CD14-positive monocyte (primary cell): ENCODE data around the gene DPP7. TPM values are rescaled to one million over a fixed set of nuclear protein-coding genes. Genes with fewer than 3 reads are reported as not detected.
A peak's percentile ranks its signal among the peaks of the same experiment; 100 is the strongest.

Experiments used
- DNase-seq, 3 donors: peaks; one replicate each; pipeline ENCODE4 v3.0.0-alpha.2; 2011 to 2022
- H2AFZ ChIP-seq: 2 replicates; pipeline ENCODE4 v1.6.0; 2012; ENCODE audit warnings: mild to moderate bottlenecking, low read depth, low read length, inconsistent platforms; ENCODE audit not compliant: insufficient read depth, poor library complexity, severe bottlenecking
- H3K27ac ChIP-seq, 2 donors: 1 replicate in 1 of 2; 2 replicates in 1 of 2; pipeline ENCODE4 v1.5.1; 2012 to 2013; ENCODE audit warnings: low read length in 2 of 2, control low read depth in 1 of 2, inconsistent platforms in 1 of 2, low read depth in 1 of 2, mild to moderate bottlenecking in 1 of 2
- H3K27me3 ChIP-seq, 2 donors: one replicate each; pipeline versions ENCODE4 v1.6.0 to v1.6.1; 2011 to 2013; ENCODE audit warnings: low read length in 2 of 2; ENCODE audit not compliant: control insufficient read depth in 2 of 2, insufficient read depth in 2 of 2
- H3K36me3 ChIP-seq, 2 donors: replicated peaks in 1 of 2; 1 replicate in 1 of 2; 2 replicates in 1 of 2; pipeline versions ENCODE4 v1.5.1 to v1.6.1; 2012 to 2013; ENCODE audit warnings: low read length in 2 of 2, control low read depth in 1 of 2, inconsistent platforms in 1 of 2, mild to moderate bottlenecking in 1 of 2; ENCODE audit not compliant: insufficient read depth in 2 of 2, control insufficient read depth in 1 of 2
- H3K4me1 ChIP-seq, 2 donors: 1 replicate in 1 of 2; 2 replicates in 1 of 2; pipeline versions ENCODE4 v1.5.1 to v1.6.1; 2012 to 2013; ENCODE audit warnings: low read length in 2 of 2, control low read depth in 1 of 2, inconsistent platforms in 1 of 2, mild to moderate bottlenecking in 1 of 2, moderate library complexity in 1 of 2; ENCODE audit not compliant: insufficient read depth in 2 of 2, control insufficient read depth in 1 of 2
- H3K4me2 ChIP-seq: replicated peaks from 2 replicates; pipeline ENCODE3; 2012; ENCODE audit warnings: low read length, moderate library complexity, mild to moderate bottlenecking; ENCODE audit not compliant: poor library complexity, severe bottlenecking; ENCODE audit errors: extremely low read depth
- H3K4me3 ChIP-seq, 3 experiments: fragments of 200-600 bp in 1 of 3; sonication (generic) in 1 of 3; replicated peaks in 1 of 3; 1 replicate in 2 of 3; 2 replicates in 1 of 3; pipeline ENCODE4 v1.5.1; 2011 to 2013; ENCODE audit warnings: low read length in 3 of 3, mild to moderate bottlenecking in 3 of 3, control low read depth in 2 of 3, low read depth in 2 of 3, inconsistent platforms in 1 of 3, moderate library complexity in 1 of 3
- H3K79me2 ChIP-seq: 2 replicates; pipeline ENCODE4 v1.6.0; 2012; ENCODE audit warnings: mild to moderate bottlenecking, control low read depth, inconsistent platforms, low read length, moderate library complexity; ENCODE audit not compliant: insufficient read depth
- H3K9ac ChIP-seq: 2 replicates; pipeline ENCODE4 v1.6.0; 2017; ENCODE audit warnings: low read length, mild to moderate bottlenecking; ENCODE audit not compliant: insufficient read depth, poor library complexity, severe bottlenecking
- H3K9me3 ChIP-seq, 2 donors: replicated peaks in 1 of 2; 1 replicate in 1 of 2; 2 replicates in 1 of 2; pipeline versions ENCODE4 v1.5.1 to v1.6.1; 2012 to 2013; ENCODE audit warnings: low read length in 2 of 2, control low read depth in 1 of 2; ENCODE audit not compliant: control insufficient read depth in 1 of 2, insufficient read depth in 1 of 2
- H4K20me1 ChIP-seq: 2 replicates; pipeline ENCODE4 v1.6.0; 2012; ENCODE audit warnings: mild to moderate bottlenecking, low read length, control low read depth, moderate library complexity; ENCODE audit not compliant: insufficient read depth
- H3K27ac Mint-ChIP-seq, 7 donors: one replicate each; pipeline ENCODE4 v1.8.0; 2020; ENCODE audit warnings: mild to moderate bottlenecking in 7 of 7, mixed read lengths in 7 of 7, moderate library complexity in 6 of 7, inconsistent platforms in 2 of 7
- H3K27me3 Mint-ChIP-seq, 3 donors: one replicate each; pipeline ENCODE4 v1.8.0; 2021 to 2022; ENCODE audit warnings: low read depth in 3 of 3, mild to moderate bottlenecking in 3 of 3, mixed read lengths in 3 of 3, moderate library complexity in 3 of 3, inconsistent platforms in 1 of 3
- H3K36me3 Mint-ChIP-seq, 2 donors: one replicate each; pipeline ENCODE4 v1.8.0; 2020; ENCODE audit warnings: mixed read lengths in 2 of 2, inconsistent platforms in 1 of 2, mild to moderate bottlenecking in 1 of 2
- H3K4me1 Mint-ChIP-seq: one replicate; pipeline ENCODE4 v1.8.0; 2020; ENCODE audit warnings: mild to moderate bottlenecking, mixed read lengths
- H3K4me3 Mint-ChIP-seq, 2 donors: one replicate each; pipeline ENCODE4 v1.8.0; 2020; ENCODE audit warnings: mild to moderate bottlenecking in 2 of 2, mixed read lengths in 2 of 2, moderate library complexity in 1 of 2
- H3K9me3 Mint-ChIP-seq, 7 donors: one replicate each; pipeline ENCODE4 v1.8.0; 2020 to 2022; ENCODE audit warnings: mixed read lengths in 7 of 7, mild to moderate bottlenecking in 6 of 7, moderate library complexity in 6 of 7, inconsistent platforms in 2 of 7
- CTCF ChIP-seq: fragments of 200-600 bp; IDR thresholded peaks from one replicate; pipeline ENCODE4 v1.8.0; 2022; ENCODE audit warnings: antibody characterized with exemption, mild to moderate bottlenecking
- WGBS: methylation state at CpG from one replicate; pipeline ENCODE4 v1.1.5; 2013; ENCODE audit warnings: missing lambda C conversion rate; ENCODE audit not compliant: insufficient coverage; 5-methylcytosine and 5-hydroxymethylcytosine counted together
- intact Hi-C, 2 donors: fragments of 100-400 bp; cut with micrococcal nuclease; formaldehyde crosslinking; loops; one replicate each; pipeline versions ENCODE4 v1.15.0 to v1.15.1; 2023
- polyA plus RNA-seq, 3 donors: library from polyadenylated mRNA; depleted of rRNA in 1 of 3; unstranded in 2 of 3; stranded (reverse) in 1 of 3; fragments of 300-500 nt in 2 of 3; fragments of >200 nt in 1 of 3; fragmentation: Illumina TruSeq in 2 of 3; gene quantifications; 1 replicate in 2 of 3; 2 replicates in 1 of 3; pipeline ENCODE4 v1.2.3, GENCODE V29; 2012 to 2021

Gene DPP7
- polyA plus RNA-seq, 3 donors: 68.3 to 287 (median 150) TPM

- Histone ChIP-seq H3K9ac (no peak overlapping the region), H3K9me3 (peaks cover 0 to 14% of the 10 kb centered on the region in 2 donors), H3K4me1 (no peaks in the 10 kb centered on the region), H4K20me1 (no peaks in the 10 kb centered on the region), H3K36me3 (no peaks in the 10 kb centered on the region), H2AFZ (no peak overlapping the region), H3K4me3 (no peak overlapping the region), H3K4me2 (no peak overlapping the region), H3K27ac (no peak overlapping the region), H3K79me2 (no peaks in the 10 kb centered on the region), H3K27me3 (peaks cover 14 to 53% of the 10 kb centered on the region in 2 donors)
- peaks cover 0 to 7% (median 1%) of the 10 kb centered on the region in 7 donors for H3K9me3 Mint-ChIP-seq
- H3K27me3 Mint-ChIP-seq: peaks cover 56 to 71% (median 56%) of the 10 kb centered on the region in 3 donors
- intact Hi-C loops: no loop called here
- no peaks in the 10 kb centered on the region for H3K4me1 Mint-ChIP-seq
- WGBS: 37% methylated on average over 34 of the region's 37 CpGs
- DNase-seq: no peak
- peaks cover 0 to 2% of the 10 kb centered on the region in 2 donors for H3K36me3 Mint-ChIP-seq
- peak overlapping the region in 1 of 2 donors; percentile 80 for H3K4me3 Mint-ChIP-seq
- no peak for TF ChIP-seq CTCF
- H3K27ac Mint-ChIP-seq: no peak overlapping the region
Measured at GRCh38 chr9:137139468-137140150, 25.1 kb upstream of the DPP7 start.

GRCh38 chr9:137138722-137139467 is 24.4 kb upstream of the DPP7 start, which contains the start of gene GRIN1:
TSS of gene GRIN1 (plus strand) at chr9:137139154. CDS start at chr9:137139487, 333 bp downstream.
- Histone ChIP-seq H2AFZ (no peak within 1 kb of the TSS), H3K36me3 (no peaks in the 10 kb centered on the region), H4K20me1 (no peaks in the 10 kb centered on the region), H3K9me3 (peaks cover 0 to 14% of the 10 kb centered on the region in 2 donors), H3K27ac (no peak within 1 kb of the TSS), H3K4me3 (no peak within 1 kb of the TSS), H3K9ac (no peak within 1 kb of the TSS), H3K27me3 (peaks cover 14 to 53% of the 10 kb centered on the region in 2 donors), H3K79me2 (no peaks in the 10 kb centered on the region), H3K4me1 (no peaks in the 10 kb centered on the region), H3K4me2 (no peak within 1 kb of the TSS)
- no peaks in the 10 kb centered on the region for H3K4me1 Mint-ChIP-seq
- peak within 1 kb of the TSS in 1 of 2 donors; percentile 81 for H3K4me3 Mint-ChIP-seq
- H3K36me3 Mint-ChIP-seq: peaks cover 0 to 2% of the 10 kb centered on the region in 2 donors
- 7% methylated on average over 104 of the region's 104 CpGs for WGBS
- H3K27ac Mint-ChIP-seq: peak within 1 kb of the TSS in 1 of 7 donors; percentile 80
- intact Hi-C loops: no loop called here
- no peak for TF ChIP-seq CTCF
- peaks cover 59 to 77% (median 63%) of the 10 kb centered on the region in 3 donors for H3K27me3 Mint-ChIP-seq
- peaks cover 0 to 7% (median 1%) of the 10 kb centered on the region in 7 donors for H3K9me3 Mint-ChIP-seq
- no peak for DNase-seq
